Panc1 (cell line): ENCODE results near the gene UBC. TPM values are rescaled to one million over a fixed set of nuclear protein-coding genes. Genes with fewer than 3 reads are reported as not detected.

Experiments
- ATAC-seq: fragments of 200-7000 bp; cut with Tn5 transposase; 2 replicates; pipeline ENCODE4 v1.9.1; 2020; ENCODE audit warnings: mild to moderate bottlenecking, moderate library complexity
- BruUV-seq: library from RNA; stranded (reverse); fragments of 400-500 nt; replicated peaks from 2 replicates; lab custom pipeline; 2021; lab: Mats Ljungman, UMichigan
- CTCF ChIA-PET: fragments of 300-600 bp; sonication (Branson Sonifier 250); formaldehyde crosslinking; loops from one replicate; lab custom pipeline; 2022; ENCODE audit warnings: antibody characterized with exemption; lab: Charles Lee
- POLR2A ChIA-PET: fragments of 300-600 bp; sonication (Branson Sonifier 250); formaldehyde crosslinking; loops from one replicate; lab custom pipeline; 2022; ENCODE audit warnings: antibody characterized with exemption; lab: Charles Lee
- DNase-seq: peaks from one replicate; pipeline ENCODE4 v3.0.0-alpha.2; 2010; ENCODE audit warnings: low read depth, low spot score
- H3K27ac ChIP-seq: 2 replicates; pipeline ENCODE4 v1.5.1; 2011; ENCODE audit warnings: mild to moderate bottlenecking, low read length, inconsistent platforms
- H3K27me3 ChIP-seq: fragments of 200-500 bp; sonication (Bioruptor generic); 2 replicates; pipeline ENCODE4 v1.6.0; 2014; ENCODE audit warnings: low read length, inconsistent platforms; ENCODE audit not compliant: control insufficient read depth, insufficient read depth
- H3K36me3 ChIP-seq: fragments of 200-500 bp; sonication (Bioruptor generic); 2 replicates; pipeline ENCODE4 v1.5.1; 2014; ENCODE audit warnings: inconsistent platforms, mild to moderate bottlenecking, low read length, moderate library complexity; ENCODE audit not compliant: control insufficient read depth, insufficient read depth
- H3K4me1 ChIP-seq: 2 replicates; pipeline ENCODE4 v1.5.1; 2011; ENCODE audit warnings: inconsistent platforms, mild to moderate bottlenecking, low read length, moderate library complexity; ENCODE audit not compliant: control insufficient read depth, insufficient read depth
- H3K4me3 ChIP-seq, 2 experiments: 2 replicates each; pipeline ENCODE4 v1.5.1; 2011 to 2012; ENCODE audit warnings: low read depth in 2 of 2, low read length in 2 of 2, mild to moderate bottlenecking in 2 of 2, inconsistent platforms in 1 of 2, moderate library complexity in 1 of 2
- H3K9me3 ChIP-seq: fragments of 200-500 bp; sonication (Bioruptor generic); 2 replicates; pipeline ENCODE4 v1.5.1; 2014; ENCODE audit warnings: low read depth, mild to moderate bottlenecking, inconsistent platforms, low read length, moderate library complexity; ENCODE audit not compliant: control insufficient read depth, insufficient read depth
- CTCF ChIP-seq: fragments of 450-650 bp; IDR thresholded peaks from 2 replicates; pipeline ENCODE4 v1.5.1; 2017; ENCODE audit warnings: mild to moderate bottlenecking
- POLR2AphosphoS5 ChIP-seq: IDR thresholded peaks from 2 replicates; pipeline ENCODE4 v1.6.1; 2012; ENCODE audit warnings: mild to moderate bottlenecking, low read depth, low read length, moderate library complexity
- REST ChIP-seq, 2 experiments: IDR thresholded peaks; 2 replicates each; pipeline ENCODE4 v1.6.1; 2011 to 2012; ENCODE audit warnings: low read depth in 2 of 2, control low read depth in 1 of 2, low read length in 1 of 2, mild to moderate bottlenecking in 1 of 2, moderate library complexity in 1 of 2; ENCODE audit not compliant: insufficient read depth in 1 of 2
- SIN3A ChIP-seq: IDR thresholded peaks from 2 replicates; pipeline ENCODE4 v1.6.1; 2012; ENCODE audit warnings: low read depth, mild to moderate bottlenecking, low read length, moderate library complexity, borderline replicate concordance; ENCODE audit not compliant: insufficient read depth
- TCF7L2 ChIP-seq: IDR thresholded peaks from 2 replicates; pipeline ENCODE4 v1.6.1; 2011; ENCODE audit warnings: mild to moderate bottlenecking, low read depth, low read length, inconsistent platforms
- in situ Hi-C: cut with HindIII; loops from 2 replicates; pipeline ENCODE4 v1.10.0; 2016; ENCODE audit warnings: low sequenced_read_pairs, low pct_unique_long_range_greater_than_20kb
- intact Hi-C: fragments of 100-400 bp; cut with micrococcal nuclease; formaldehyde crosslinking; loops from one replicate; pipeline ENCODE4 v1.10.0; 2022; ENCODE audit not compliant: unreplicated experiment
- total RNA-seq: library from RNA; stranded (reverse); gene quantifications from one replicate; pipeline ENCODE4 v1.2.1, GENCODE V29; 2021; ENCODE audit not compliant: unreplicated experiment

Gene UBC
- total RNA-seq, 1 experiment from 2014 or later = 1,725 TPM

- Histone ChIP-seq H3K9me3 (no peaks in the 10 kb centered on the region), H3K27me3 (no peaks in the 10 kb centered on the region), H3K4me3 (no peak overlapping the region), H3K27ac (peak overlapping the region; percentile 76), H3K36me3 (peaks cover 3% of the 10 kb centered on the region; the same call in 1 of the 2 replicates), H3K4me1 (peaks cover 41% of the 10 kb centered on the region)
- DNase-seq (no peak), ATAC-seq (peak; percentile 50)
- TF ChIP-seq POLR2AphosphoS5 (peak; percentile 56; the same call in 1 of the 2 replicates), SIN3A (no peak), REST (IDR thresholded peaks at IDR 0.05; ENCODE audit: insufficient read depth in 1 of 2, low read depth in 2 of 2, low read length in 1 of 2) (no peak), CTCF (peak; percentile 98), TCF7L2 (no peak)
- ChIA-PET POLR2A (interaction anchor here (0.6 kb wide), 1 partner anchor 21 kb away, joined by 6 read pairs; no protein-coding TSS in a partner anchor), CTCF (interaction anchor here (0.6 to 1.5 kb wide), 9 partner anchors 13 to 88 kb away, joined by 3 to 7 read pairs (median 4); no protein-coding TSS in a partner anchor)
- intact Hi-C loops (loop anchor here (10.0 kb wide), 2 partner anchors 82 to 132 kb away; no protein-coding TSS in a partner anchor), in situ Hi-C loops (no loop called here)
- BruUV-seq = no TSS peak
Measured at GRCh38 chr12:124906606-124907261, 7.7 kb downstream of the UBC start.

GRCh38 chr12:124904306-124905098 lies 9.9 kb downstream of the UBC start:
- intact Hi-C loops (loop anchor here (10.0 kb wide), 2 partner anchors 80 to 130 kb away; no protein-coding TSS in a partner anchor), in situ Hi-C loops (no loop called here)
- ChIA-PET CTCF (interaction anchor here (0.7 kb wide), 1 partner anchor 85 kb away, joined by 3 read pairs; no protein-coding TSS in a partner anchor), POLR2A (no interaction called here)
- BruUV-seq = no TSS peak
- Histone ChIP-seq H3K27ac (peak overlapping the region; percentile 89), H3K4me1 (peaks cover 32% of the 10 kb centered on the region), H3K27me3 (no peaks in the 10 kb centered on the region), H3K9me3 (no peaks in the 10 kb centered on the region), H3K36me3 (no peaks in the 10 kb centered on the region), H3K4me3 (peak overlapping the region; percentile 7 to 45; a peak in 3 of 4 replicates)
- DNase-seq (no peak), ATAC-seq (peak; percentile 92)
- TF ChIP-seq CTCF = no peak
- TF ChIP-seq POLR2AphosphoS5 = peak; percentile 58; the same call in 1 of the 2 replicates
